HEK293 (cell line): Measurements from ENCODE around the gene CDH23.

ENCODE experiments used
- CTCF ChIA-PET: fragments of 350-600 bp; formaldehyde crosslinking; extraction: SDS; loops from one replicate; lab custom pipeline; 2021; ENCODE audit warnings: antibody characterized with exemption; lab: Yijun Ruan, JAX
- POLR2A ChIA-PET: fragments of 300-600 bp; formaldehyde crosslinking; extraction: SDS; loops from one replicate; lab custom pipeline; 2020; ENCODE audit warnings: antibody characterized with exemption, inconsistent platforms; lab: Yijun Ruan, JAX
- H3K27ac ChIP-seq: fragments of 200-500 bp; sonication (Bioruptor generic); 2 replicates; pipeline ENCODE4 v1.5.1; 2014; ENCODE audit warnings: low read depth, low read length, control low read depth, inconsistent platforms; ENCODE audit errors: extremely low read depth
- H3K36me3 ChIP-seq, 2 experiments: fragments of 200-500 bp in 1 of 2; sonication (Bioruptor generic) in 1 of 2; 1 replicate in 1 of 2; 2 replicates in 1 of 2; pipeline ENCODE4 v1.5.1; 2014 to 2017; ENCODE audit warnings: inconsistent platforms in 2 of 2, low read length in 2 of 2; ENCODE audit not compliant: control insufficient read depth in 2 of 2, insufficient read depth in 1 of 2
- H3K4me1 ChIP-seq: fragments of 200-500 bp; sonication (Bioruptor generic); 2 replicates; pipeline ENCODE4 v1.5.1; 2014; ENCODE audit warnings: mild to moderate bottlenecking, low read length, inconsistent platforms; ENCODE audit not compliant: control insufficient read depth, insufficient read depth
- H3K4me3 ChIP-seq: 2 replicates; pipeline ENCODE4 v1.5.1; 2011; ENCODE audit warnings: low read depth, mild to moderate bottlenecking, control low read depth, low read length, moderate library complexity
- H3K9me3 ChIP-seq: fragments of 200-500 bp; sonication (Bioruptor generic); 2 replicates; pipeline ENCODE4 v1.5.1; 2014; ENCODE audit warnings: low read depth, low read length, inconsistent platforms; ENCODE audit not compliant: control insufficient read depth, insufficient read depth
- KLF10 ChIP-seq: fragments of 450-650 bp; IDR thresholded peaks from 2 replicates; pipeline ENCODE4 v1.5.1; 2018; ENCODE audit warnings: missing biosample characterization, mild to moderate bottlenecking, missing genetic modification characterization
- RBAK ChIP-seq: fragments of 450-650 bp; formaldehyde crosslinking; IDR thresholded peaks from 2 replicates; pipeline ENCODE4 v1.5.1; 2016; ENCODE audit warnings: missing biosample characterization, missing genetic modification characterization
- SETDB1 ChIP-seq: IDR thresholded peaks from one replicate; pipeline ENCODE4 v1.6.1; 2017; ENCODE audit warnings: mild to moderate bottlenecking, low read length, moderate library complexity, mixed read lengths; ENCODE audit not compliant: insufficient read length
- ZNF132 ChIP-seq: fragments of 450-650 bp; formaldehyde crosslinking; IDR thresholded peaks from 2 replicates; pipeline ENCODE4 v1.5.1; 2017; ENCODE audit warnings: missing biosample characterization, missing genetic modification characterization, borderline replicate concordance
- ZNF169 ChIP-seq: fragments of 450-650 bp; formaldehyde crosslinking; IDR thresholded peaks from 2 replicates; pipeline ENCODE4 v1.5.1; 2016; ENCODE audit warnings: missing biosample characterization, missing genetic modification characterization
- ZNF398 ChIP-seq: fragments of 450-650 bp; formaldehyde crosslinking; IDR thresholded peaks from 2 replicates; pipeline ENCODE4 v1.5.1; 2017; ENCODE audit warnings: missing biosample characterization, missing genetic modification characterization
- ZNF423 ChIP-seq: fragments of 450-650 bp; formaldehyde crosslinking; IDR thresholded peaks from 2 replicates; pipeline ENCODE4 v1.5.1; 2016; ENCODE audit warnings: missing biosample characterization, missing genetic modification characterization
- ZNF514 ChIP-seq: fragments of 450-650 bp; formaldehyde crosslinking; IDR thresholded peaks from 2 replicates; pipeline ENCODE4 v1.5.1; 2016; ENCODE audit warnings: missing biosample characterization, missing genetic modification characterization
- ZNF529 ChIP-seq: fragments of 450-650 bp; formaldehyde crosslinking; IDR thresholded peaks from 2 replicates; pipeline ENCODE4 v1.5.1; 2017; ENCODE audit warnings: missing genetic modification characterization, missing biosample characterization; ENCODE audit not compliant: insufficient replicate concordance
- ZNF596 ChIP-seq: fragments of 450-650 bp; IDR thresholded peaks from 2 replicates; pipeline ENCODE4 v1.5.0; 2018; ENCODE audit warnings: missing biosample characterization, mild to moderate bottlenecking, missing genetic modification characterization, moderate library complexity
- ZNF785 ChIP-seq: fragments of 450-650 bp; formaldehyde crosslinking; IDR thresholded peaks from 2 replicates; pipeline ENCODE4 v1.5.1; 2016; ENCODE audit warnings: missing biosample characterization, missing genetic modification characterization
- TF ChIP-seq, protein P1 (sequence below): fragments of 450-650 bp; formaldehyde crosslinking; IDR thresholded peaks from 2 replicates; pipeline ENCODE4 v1.5.1; 2016; ENCODE audit warnings: missing biosample characterization, missing genetic modification characterization, borderline replicate concordance
- TF ChIP-seq, protein P2 (sequence below): fragments of 450-650 bp; formaldehyde crosslinking; IDR thresholded peaks from 2 replicates; pipeline ENCODE4 v1.5.1; 2016; ENCODE audit warnings: missing biosample characterization, missing genetic modification characterization
- TF ChIP-seq, protein P3 (sequence below): fragments of 450-650 bp; formaldehyde crosslinking; IDR thresholded peaks from 2 replicates; pipeline ENCODE4 v1.5.1; 2017; ENCODE audit warnings: missing biosample characterization, mild to moderate bottlenecking, missing genetic modification characterization, moderate library complexity
- TF ChIP-seq, protein P4 (sequence below): fragments of 450-650 bp; formaldehyde crosslinking; IDR thresholded peaks from 2 replicates; pipeline ENCODE4 v1.5.1; 2016; ENCODE audit warnings: missing biosample characterization, missing genetic modification characterization

Gene CDH23

GRCh38 chr10:71690094-71690720, 293.5 kb downstream of the CDH23 start (continued):
- TF ChIP-seq, protein P1, sequence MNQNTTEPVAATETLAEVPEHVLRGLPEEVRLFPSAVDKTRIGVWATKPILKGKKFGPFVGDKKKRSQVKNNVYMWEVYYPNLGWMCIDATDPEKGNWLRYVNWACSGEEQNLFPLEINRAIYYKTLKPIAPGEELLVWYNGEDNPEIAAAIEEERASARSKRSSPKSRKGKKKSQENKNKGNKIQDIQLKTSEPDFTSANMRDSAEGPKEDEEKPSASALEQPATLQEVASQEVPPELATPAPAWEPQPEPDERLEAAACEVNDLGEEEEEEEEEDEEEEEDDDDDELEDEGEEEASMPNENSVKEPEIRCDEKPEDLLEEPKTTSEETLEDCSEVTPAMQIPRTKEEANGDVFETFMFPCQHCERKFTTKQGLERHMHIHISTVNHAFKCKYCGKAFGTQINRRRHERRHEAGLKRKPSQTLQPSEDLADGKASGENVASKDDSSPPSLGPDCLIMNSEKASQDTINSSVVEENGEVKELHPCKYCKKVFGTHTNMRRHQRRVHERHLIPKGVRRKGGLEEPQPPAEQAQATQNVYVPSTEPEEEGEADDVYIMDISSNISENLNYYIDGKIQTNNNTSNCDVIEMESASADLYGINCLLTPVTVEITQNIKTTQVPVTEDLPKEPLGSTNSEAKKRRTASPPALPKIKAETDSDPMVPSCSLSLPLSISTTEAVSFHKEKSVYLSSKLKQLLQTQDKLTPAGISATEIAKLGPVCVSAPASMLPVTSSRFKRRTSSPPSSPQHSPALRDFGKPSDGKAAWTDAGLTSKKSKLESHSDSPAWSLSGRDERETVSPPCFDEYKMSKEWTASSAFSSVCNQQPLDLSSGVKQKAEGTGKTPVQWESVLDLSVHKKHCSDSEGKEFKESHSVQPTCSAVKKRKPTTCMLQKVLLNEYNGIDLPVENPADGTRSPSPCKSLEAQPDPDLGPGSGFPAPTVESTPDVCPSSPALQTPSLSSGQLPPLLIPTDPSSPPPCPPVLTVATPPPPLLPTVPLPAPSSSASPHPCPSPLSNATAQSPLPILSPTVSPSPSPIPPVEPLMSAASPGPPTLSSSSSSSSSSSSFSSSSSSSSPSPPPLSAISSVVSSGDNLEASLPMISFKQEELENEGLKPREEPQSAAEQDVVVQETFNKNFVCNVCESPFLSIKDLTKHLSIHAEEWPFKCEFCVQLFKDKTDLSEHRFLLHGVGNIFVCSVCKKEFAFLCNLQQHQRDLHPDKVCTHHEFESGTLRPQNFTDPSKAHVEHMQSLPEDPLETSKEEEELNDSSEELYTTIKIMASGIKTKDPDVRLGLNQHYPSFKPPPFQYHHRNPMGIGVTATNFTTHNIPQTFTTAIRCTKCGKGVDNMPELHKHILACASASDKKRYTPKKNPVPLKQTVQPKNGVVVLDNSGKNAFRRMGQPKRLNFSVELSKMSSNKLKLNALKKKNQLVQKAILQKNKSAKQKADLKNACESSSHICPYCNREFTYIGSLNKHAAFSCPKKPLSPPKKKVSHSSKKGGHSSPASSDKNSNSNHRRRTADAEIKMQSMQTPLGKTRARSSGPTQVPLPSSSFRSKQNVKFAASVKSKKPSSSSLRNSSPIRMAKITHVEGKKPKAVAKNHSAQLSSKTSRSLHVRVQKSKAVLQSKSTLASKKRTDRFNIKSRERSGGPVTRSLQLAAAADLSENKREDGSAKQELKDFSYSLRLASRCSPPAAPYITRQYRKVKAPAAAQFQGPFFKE, result no peak
- TF ChIP-seq ZNF596 (no peak), ZNF169 (tag by site-specific recombination) (no peak), ZNF529 (tag by site-specific recombination) (no peak), ZNF398 (tag by site-specific recombination) (no peak), RBAK (tag by site-specific recombination) (no peak), ZNF423 (tag by site-specific recombination) (no peak), ZNF514 (tag by site-specific recombination) (no peak)
- TF ChIP-seq, protein P2, sequence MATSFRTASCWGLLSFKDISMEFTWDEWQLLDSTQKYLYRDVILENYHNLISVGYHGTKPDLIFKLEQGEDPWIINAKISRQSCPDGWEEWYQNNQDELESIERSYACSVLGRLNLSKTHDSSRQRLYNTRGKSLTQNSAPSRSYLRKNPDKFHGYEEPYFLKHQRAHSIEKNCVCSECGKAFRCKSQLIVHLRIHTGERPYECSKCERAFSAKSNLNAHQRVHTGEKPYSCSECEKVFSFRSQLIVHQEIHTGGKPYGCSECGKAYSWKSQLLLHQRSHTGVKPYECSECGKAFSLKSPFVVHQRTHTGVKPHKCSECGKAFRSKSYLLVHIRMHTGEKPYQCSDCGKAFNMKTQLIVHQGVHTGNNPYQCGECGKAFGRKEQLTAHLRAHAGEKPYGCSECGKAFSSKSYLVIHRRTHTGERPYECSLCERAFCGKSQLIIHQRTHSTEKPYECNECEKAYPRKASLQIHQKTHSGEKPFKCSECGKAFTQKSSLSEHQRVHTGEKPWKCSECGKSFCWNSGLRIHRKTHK (tag by site-specific recombination), result no peak
- TF ChIP-seq, protein P3, sequence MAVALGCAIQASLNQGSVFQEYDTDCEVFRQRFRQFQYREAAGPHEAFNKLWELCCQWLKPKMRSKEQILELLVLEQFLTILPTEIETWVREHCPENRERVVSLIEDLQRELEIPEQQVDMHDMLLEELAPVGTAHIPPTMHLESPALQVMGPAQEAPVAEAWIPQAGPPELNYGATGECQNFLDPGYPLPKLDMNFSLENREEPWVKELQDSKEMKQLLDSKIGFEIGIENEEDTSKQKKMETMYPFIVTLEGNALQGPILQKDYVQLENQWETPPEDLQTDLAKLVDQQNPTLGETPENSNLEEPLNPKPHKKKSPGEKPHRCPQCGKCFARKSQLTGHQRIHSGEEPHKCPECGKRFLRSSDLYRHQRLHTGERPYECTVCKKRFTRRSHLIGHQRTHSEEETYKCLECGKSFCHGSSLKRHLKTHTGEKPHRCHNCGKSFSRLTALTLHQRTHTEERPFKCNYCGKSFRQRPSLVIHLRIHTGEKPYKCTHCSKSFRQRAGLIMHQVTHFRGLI (tag by site-specific recombination), result no peak
- TF ChIP-seq, protein P4, sequence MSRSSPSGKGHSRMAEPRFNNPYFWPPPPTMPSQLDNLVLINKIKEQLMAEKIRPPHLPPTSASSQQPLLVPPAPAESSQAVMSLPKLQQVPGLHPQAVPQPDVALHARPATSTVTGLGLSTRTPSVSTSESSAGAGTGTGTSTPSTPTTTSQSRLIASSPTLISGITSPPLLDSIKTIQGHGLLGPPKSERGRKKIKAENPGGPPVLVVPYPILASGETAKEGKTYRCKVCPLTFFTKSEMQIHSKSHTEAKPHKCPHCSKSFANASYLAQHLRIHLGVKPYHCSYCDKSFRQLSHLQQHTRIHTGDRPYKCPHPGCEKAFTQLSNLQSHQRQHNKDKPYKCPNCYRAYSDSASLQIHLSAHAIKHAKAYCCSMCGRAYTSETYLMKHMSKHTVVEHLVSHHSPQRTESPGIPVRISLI (tag by site-specific recombination), result no peak

- Histone ChIP-seq H3K4me3 (no peak overlapping the region), H3K27ac (no peak overlapping the region), H3K36me3 (no peaks in the 10 kb centered on the region), H3K9me3 (no peaks in the 10 kb centered on the region), H3K4me1 (no peaks in the 10 kb centered on the region)
- TF ChIP-seq ZNF132 (tag by site-specific recombination) (no peak), ZNF785 (no peak), SETDB1 (peak; percentile 44), KLF10 (tag by site-specific recombination) (no peak)
- TF ChIP-seq, all 188 proteins: peak for 1
- ChIA-PET CTCF (interaction anchor here (1.4 to 9.6 kb wide), 2 partner anchors 11 to 307 kb away, joined by 3 to 57 read pairs; no protein-coding TSS in a partner anchor), POLR2A (no interaction called here)
Measured at GRCh38 chr10:71691405-71691804, 294.7 kb downstream of the CDH23 start.
